ENCODE data around the gene SLC2A11.

SLC2A11 gene, protein sequence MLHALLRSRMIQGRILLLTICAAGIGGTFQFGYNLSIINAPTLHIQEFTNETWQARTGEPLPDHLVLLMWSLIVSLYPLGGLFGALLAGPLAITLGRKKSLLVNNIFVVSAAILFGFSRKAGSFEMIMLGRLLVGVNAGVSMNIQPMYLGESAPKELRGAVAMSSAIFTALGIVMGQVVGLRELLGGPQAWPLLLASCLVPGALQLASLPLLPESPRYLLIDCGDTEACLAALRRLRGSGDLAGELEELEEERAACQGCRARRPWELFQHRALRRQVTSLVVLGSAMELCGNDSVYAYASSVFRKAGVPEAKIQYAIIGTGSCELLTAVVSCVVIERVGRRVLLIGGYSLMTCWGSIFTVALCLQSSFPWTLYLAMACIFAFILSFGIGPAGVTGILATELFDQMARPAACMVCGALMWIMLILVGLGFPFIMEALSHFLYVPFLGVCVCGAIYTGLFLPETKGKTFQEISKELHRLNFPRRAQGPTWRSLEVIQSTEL

DNA sequence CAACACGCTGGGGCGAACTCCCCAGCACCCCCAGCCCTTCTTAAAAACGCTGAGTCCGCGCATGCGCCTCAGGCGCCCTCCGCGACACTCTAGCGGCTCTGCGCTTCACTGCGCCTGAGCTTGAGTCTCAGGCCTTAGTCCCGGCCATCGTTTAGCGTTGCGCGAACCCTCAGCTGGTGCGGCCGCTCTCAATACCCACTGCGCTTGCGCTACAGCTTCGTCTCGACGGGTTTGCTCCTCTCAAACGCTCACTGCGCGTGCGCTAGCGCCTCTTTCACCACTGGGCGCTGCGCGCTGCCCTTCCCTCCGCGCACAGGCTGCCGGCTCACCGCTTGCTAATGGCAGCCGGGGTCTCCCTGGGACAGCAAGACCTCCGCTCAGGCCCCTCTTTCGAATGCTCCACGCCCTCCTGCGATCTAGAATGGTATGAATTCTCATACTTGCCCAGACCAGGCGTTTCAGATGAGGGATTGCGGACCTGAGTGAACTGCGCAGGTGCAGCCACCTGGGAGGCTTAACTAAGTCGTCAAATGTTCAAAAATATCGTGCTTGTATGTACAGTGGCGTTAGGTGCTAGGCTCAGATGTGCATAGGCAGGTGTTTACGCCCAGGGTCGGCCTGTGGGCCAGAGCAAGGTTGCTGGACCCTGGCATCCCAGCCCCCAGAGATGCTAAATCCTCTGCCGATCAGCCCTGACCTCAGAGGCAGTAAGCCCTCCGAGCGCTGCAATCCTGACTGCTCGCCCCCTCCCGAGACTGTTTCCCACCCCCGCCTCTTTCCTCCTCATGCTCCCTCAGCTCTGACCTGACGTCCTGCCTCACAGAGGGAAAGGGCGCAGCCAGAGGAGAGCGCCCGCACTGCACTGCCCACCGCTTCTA is at the start of gene SLC2A11:
TSS of gene SLC2A11 (plus strand) at position 270 of the 878 bp plus-strand sequence. CDS start at position 395, 125 bp downstream.
- DNase-seq = peak; percentile 97

DNA sequence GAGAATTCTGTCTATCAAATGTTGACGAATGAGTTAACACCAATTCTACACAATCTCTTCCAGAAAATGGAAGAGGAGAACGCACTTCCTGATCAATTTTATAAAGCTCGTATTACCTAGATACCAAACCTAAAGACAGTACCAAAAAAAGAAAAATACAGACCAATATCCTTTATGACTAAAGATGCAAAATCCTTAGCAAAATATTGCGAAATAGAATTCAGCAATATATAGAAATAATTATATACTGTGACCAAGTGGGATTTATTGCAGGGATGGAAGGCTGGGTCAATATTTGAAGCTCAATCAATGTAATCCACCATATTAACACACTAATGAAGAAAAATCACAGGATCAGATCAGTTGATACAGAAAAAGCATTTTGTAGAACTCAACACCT is 45.3 kb upstream of the SLC2A11 start:
- DNase-seq = no peak

DNA sequence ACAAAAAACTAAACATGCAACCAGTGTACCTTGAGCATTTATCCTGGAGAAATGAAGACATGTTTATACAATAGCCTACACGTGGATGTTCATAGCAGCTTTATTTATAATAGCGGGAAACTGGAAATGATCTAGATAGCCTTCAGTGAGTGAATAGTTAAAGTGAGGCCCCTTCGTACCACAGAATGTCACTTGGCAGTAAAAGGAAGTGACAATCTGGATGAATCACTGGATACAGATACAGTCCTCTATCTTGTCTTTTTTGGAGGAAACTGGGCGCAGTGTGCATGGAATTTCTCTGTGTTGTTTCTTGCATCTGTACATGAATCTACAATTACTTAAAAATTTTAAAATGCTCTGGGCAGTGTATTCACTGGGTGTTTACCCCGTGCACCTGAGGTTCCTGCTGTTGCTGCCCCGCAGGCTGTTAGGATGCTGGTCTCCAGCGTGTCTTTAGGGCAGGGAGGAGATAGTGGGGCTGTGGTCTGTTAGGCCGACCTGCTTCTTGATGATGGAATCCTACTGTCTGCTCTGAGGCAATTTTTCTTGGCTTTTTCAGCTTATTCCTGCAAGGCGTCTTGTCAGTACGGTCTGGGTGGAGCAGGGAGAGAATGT is 42.0 kb upstream of the SLC2A11 start:
- DNase-seq = no peak

DNA sequence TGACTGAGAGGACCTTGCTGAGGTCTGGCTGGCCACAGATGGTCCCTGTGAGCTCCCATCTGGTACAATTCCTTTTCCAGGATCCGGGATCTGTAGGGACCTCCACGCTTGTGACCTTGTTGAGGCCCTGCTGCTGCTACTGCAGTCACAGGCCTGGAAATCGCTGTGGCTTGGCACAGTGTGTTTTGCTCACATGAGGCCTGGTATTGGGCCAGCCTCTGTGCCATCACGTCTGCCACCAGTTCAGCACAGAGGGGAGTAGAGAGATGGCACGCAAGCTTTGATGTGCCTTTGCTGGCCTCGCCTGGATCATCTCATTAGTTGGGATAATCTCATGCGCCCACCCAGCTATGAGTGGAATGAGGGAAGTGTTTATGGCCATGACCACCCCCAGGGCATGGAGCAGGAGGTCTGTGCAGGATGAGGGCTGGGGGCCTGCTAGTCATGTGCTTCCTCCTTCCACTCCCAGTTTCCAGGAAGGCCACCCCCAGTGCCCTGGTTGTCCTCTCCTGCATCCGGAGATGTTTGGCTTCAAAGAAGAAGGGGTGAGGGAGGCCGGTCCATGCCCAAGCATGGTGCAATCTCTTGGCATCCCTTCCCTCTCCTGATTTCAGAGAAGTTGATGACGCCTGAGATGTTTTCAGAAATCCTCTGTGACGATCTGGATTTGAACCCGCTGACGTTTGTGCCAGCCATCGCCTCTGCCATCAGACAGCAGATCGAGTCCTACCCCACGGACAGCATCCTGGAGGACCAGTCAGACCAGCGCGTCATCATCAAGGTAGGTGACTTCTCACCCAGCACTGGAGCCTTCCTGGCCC is 41.3 kb upstream of the SLC2A11 start:
- DNase-seq = no peak

DNA sequence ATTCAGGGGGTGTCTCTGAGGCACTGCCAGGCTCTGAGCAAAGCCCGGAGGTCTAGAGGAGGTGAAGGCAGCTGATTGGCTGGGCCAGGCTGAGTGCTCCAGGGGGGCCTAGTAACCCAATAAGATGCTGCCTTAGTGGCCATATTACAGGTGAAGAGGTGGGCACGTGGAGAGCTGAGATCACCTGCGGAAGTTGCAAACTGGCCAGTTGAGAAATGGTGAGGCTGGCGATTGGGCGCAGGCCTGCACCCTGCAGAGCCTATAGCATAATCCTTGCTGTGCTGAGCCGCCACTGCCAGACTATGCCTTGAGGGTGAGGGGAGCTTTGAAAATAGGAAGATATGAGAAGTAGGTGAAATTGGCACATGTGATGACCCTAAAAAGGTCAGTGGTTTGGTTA is 40.5 kb upstream of the SLC2A11 start:
- no peak for DNase-seq

DNA sequence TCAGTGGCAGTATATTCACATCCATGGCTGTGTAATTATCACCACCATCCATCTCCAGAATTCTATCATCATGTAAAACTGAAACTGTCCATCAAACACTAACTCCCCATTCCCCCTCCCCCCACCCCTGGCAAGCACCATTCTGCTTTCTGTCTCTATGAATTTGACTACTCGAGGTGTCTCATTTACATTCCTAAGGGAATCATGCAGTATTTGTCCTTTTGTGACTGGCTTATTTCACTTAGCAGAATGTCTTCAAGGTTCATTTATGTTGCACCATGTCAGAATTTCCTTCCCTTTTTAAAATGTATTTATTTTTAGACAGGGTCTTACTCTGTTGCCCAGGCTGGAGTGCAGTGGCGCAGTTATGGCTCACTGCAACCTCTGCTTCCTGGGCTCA is 39.1 kb upstream of the SLC2A11 start:
- DNase-seq = no peak

DNA sequence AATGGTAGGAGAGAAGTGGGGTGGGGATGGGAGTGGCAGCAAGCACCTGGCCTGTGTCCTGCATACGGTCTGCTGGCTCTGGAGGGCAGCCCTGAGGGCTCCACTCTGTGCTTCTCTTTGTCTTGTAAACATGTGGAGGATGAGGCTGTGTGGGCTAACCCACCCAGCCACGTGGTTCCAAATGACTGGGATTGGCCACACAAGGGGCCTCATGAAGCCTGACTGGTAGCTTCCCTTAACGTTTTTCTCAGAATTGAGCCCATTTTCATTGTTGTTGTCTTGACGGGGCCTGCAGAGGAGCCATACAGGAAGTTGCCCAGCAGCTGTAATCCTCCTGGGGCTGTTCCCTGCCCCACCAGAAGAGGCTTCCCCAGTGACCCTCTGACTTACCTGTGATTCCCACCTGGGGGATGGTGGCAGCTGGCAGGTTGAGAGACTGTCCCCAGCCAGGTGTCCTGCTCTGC is 36.9 kb upstream of the SLC2A11 start:
- no peak for DNase-seq

DNA sequence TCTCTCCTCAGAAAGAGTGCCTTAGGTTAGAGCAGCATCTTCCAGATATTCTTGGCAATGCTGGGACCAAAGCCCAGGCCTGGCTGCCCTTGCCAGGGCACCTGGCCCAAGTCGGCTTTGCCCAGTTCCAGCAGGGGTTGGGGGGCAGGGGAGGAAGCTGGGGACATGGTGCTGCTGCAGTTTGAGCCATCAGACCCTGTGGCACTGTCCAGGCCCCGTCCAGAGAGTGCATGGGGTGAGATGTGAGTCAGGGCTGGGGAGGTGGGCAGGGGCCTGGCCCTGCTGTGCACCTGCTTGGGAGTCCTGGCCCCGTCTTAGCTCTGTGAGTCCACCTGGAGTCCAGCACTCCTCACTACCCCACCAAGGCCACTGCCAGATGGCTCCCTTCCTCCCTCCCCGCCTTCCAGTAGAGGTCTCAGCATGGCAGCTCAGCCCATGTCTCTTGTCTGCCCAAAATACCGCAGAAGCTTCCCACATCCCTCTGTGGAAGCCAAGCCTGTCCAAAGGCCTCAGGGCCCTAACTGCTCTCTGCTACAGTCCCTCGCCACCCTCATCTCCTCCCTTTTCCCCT is 35.5 kb upstream of the SLC2A11 start:
- DNase-seq = no peak

DNA sequence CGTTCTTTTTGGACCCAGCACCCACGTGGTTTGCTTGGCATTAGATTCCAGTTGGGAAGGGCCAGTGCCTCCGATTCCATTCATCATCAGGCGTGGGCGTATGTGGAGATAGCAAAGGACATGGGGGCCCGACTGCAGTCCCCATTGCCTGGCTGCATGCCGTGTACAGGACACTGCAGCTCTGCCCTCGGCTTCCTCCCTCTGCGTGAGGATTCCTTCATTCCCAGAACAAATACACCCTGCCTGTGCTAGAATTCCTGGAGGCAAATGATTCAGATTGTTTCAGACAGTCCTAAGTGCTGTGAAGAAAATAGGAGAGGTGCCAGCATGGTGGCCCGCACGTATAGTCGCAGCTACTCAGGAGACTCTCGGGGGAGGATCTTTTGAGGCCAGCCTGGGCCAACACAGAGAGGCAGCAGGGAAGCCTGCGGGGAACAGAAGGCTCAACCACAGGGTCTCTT is 34.3 kb upstream of the SLC2A11 start:
- DNase-seq = no peak

DNA sequence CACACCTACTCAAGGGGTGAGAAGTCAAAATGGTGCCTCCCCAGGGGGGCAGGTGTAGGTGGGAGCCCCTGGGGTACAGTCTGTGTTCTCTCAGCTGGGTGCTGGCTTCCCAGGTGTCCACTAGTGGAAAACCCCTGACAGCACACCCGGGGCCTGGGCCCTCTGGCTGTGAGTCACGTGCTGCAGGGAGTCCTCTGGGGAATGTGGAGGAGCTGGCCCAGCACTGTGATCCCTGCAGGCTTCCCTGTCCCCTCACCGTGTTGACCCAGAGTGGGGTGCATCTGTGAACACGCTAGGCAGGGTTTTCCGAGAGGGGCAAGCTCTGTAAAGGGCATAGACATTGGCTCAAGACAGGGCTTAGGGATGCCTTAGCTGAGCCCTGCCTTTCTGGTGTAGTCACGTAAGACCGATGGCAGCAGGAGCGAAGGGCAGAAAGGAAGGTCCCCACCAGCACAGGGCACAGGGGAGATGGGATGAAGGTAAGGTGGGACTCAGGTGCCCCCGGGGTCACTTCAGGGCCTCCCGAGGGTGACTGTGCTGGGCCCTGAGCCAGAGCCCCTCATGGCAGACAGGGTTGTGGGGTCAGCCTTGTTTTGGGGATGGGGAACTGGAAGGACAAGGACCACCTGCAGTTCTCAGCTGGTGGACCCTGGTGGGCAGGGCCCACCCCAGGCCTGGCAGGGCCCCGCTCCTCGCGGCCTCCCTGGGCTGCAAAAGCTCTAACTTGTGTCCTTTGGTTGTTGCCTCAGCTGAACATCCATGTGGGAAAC is 33.0 kb upstream of the SLC2A11 start:
- no peak for DNase-seq

DNA sequence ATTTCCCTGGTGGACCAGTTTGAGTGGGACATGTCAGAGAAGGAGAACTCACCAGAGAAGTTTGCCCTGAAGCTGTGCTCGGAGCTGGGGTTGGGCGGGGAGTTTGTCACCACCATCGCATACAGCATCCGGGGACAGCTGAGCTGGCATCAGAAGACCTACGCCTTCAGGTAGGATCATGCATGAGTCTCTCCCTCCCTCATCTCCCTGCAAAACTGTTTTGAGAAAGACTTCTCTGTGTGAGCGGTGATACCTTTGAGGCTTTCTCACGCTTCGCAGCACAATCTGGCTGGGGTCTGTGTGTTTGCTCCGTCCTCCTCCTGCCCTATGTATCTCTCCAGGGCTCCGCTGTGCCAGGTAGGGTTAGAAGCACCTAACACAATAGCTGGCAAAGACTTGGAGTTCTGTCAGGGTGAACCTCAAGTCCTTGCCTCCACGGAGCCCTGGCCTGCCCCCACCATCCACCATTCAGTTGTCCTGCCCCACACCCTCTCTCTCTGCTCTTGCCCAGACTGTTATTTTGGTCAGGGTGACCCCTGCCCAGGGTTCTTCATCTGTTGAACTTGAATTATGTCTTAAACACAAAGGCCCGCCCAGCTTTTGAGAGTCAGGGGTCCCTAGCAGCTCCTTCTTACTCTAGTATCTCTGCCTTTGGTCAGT is 32.3 kb upstream of the SLC2A11 start:
- DNase-seq = no peak

DNA sequence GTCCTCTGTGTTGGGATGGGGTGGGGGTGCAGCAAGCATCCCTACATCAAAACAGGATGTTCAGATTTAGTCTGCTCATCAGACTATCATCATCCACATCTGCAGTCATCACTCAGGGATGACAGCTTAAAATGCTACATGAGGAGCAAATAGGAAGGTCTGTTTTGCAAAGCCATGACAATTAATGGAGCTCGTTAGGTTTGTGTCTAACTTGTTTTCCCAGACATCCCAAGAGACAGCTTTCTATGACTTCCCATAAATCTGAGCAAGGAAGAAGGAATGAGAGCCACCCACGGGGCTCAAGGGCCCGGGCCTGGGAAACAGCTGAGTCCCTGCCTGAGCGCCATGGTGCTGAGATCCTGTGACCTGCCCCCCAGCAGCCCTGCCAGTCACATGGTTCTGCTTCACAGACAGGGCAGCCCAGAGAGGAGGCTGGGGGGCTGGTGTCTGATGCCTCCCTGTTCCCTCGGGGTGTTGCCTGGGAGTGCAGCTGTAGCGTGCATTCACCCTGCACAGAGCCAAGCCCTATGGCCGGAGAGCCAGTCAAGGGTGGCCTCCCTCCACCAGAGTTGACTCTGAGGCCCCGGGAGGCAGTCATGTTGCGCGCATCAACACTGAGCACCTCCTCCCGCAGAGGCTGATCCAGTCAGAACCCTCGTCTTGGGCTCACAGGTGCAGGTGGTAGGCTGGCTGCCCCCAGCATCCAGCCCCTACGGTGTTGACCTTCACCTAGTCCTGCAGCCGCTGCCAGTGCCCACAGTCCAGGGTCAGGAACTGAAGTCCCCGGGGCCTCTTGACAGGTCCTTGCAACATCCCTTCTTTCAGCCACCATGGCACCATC is 30.9 kb upstream of the SLC2A11 start:
- no peak for DNase-seq

DNA sequence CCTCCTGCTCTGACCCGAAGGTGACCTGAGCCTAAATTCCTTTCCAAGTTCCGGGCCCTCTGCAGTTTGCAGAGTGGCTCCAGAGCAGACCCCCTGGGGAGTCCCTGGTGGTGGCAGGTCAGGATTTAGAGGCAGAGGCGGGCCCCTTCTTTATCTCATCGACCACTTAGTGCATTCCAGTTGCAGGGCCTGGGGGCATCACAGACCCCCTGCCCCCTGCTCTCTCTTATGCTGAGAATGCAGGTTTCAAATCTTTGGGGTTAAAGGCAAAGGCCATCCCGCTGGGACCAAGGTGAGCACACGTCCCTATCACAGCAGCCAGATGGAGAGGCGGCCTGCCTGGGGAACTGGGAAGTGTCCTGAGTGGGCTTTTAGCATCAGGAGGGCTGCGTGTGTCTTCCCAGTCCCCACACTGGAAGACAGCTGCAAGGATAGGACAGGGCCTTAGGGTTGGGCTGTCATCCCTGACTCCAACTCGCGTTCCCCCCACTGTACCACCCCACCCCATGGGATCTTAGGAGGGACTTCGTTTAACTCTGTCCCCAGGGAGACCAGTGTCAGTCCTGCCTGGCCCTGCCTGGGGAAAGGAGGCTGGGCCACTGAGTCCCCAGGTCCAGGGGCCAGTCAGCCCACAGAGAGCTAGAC is 30.2 kb upstream of the SLC2A11 start:
- DNase-seq = no peak

DNA sequence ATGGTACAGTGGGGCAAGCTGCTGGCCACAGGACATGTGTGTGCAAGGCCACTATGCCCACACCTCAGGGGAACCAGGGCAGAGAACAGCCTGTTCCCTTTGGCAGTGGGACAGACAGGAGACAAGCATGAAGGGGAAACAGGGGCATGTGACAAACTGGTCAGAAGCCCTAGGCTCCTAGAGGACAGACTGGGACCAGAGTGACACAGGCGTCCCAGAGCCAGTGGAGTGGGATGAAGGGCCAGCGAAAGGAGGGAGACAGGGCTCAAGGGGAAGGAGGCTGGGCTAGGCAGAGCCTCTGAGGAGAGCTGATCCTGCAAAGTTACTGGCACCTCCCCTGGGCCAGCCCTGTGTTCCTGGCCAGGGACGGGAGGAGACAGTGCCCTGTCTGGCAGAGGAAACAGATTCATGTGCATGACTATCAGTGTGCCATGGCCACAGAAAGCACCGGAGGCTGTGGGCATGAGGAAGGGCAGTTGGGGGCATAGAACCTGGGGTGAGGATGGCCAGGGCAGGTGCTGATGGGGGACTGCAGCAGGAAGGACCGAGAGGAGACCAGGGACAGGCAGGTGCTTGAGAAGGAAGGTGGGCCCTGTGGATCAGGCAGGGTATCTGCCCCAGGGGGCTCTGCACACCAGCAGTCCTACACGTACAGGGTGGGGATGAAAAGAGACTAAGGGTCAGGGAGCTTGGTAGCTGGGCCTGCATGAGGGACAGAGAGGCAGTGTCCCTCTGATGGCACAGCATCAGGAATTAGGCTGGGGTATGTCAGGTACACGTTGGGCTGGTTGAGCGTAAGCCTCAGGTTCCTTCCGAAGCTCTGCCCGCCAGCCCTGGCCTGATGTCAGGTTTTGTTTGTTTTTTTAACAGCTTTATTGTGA is 28.6 kb upstream of the SLC2A11 start:
- DNase-seq = no peak

DNA sequence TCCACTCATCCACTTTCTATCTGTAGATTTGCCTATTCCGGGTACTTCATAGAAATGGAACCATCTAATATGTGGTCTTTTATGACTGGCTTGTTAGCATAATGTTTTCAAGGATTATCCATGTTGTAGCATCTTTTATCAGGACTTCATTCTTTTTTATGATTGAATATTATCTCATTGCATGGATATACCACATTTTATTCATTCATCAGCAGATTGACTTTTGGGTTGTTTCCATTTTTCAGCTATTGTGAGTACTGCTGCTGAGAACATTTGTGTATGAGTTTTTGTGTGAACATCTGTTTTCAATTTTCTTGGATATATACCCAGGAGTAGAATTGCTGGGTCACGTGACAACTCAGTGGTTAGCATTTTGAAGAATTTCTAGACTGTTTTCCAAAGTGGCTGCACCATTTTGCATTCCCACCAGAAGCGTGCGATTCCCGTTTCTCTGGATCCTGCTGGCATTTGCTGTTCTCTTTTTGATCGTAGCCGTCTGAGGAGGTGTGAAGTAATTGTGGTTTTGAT is 27.8 kb upstream of the SLC2A11 start:
- DNase-seq = no peak

DNA sequence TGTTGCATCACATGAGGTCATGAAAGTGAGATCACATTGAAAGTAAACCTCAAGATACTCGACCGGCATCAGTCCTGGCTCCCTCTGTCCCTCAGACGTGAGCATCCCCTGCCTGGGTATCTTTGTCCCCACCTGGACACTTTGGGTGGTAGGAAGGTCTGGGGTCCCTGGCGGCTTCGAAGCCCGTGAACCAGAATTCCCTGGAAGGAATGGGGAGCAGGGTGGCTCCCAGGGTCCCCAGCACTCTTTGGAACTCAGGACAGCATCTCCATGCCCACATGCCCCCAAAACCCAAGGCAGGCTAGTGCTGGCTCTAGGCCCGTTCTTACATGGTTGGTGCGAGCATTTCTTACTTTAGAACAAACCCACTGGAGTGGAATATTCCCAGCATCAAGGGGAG is 26.4 kb upstream of the SLC2A11 start:
- no peak for DNase-seq

DNA sequence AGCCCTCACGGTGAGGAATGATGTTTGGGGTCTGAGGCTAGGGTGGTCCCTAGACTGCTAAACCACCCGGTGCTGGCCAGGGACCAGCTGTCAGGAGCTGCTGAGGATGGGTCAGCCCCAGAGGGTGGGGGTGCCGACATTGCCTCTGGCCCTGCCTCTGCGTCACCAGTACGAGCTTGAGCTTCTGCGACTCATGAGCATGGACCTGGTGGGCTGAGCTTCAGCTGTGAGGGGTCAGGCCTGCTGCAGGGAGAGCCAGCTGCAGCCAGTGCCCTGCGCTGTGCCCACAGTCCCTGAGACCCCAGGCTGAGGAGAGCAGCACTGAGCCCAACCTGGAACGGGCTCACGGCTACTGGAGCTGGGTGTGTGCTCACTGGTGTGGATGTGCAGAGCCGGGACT is 25.9 kb upstream of the SLC2A11 start:
- DNase-seq = no peak
